HepG2 (cell line): ENCODE data around the gene NELFB. TPM values are rescaled to one million over a fixed set of nuclear protein-coding genes. Genes with fewer than 3 reads are reported as not detected.
A peak's percentile ranks its signal among the peaks of the same experiment; 100 is the strongest.

Source experiments
- E2F2 ChIP-seq: sonication (generic); formaldehyde crosslinking; IDR thresholded peaks from 2 replicates; pipeline ENCODE4 v1.4.0; 2020; ENCODE audit warnings: missing genetic modification reagents, borderline replicate concordance
- JDP2 ChIP-seq: sonication (generic); formaldehyde crosslinking; IDR thresholded peaks from 2 replicates; pipeline ENCODE4 v1.8.1; 2022; ENCODE audit warnings: missing genetic modification reagents, borderline replicate concordance
- MAZ ChIP-seq, 2 experiments: sonication (generic) in 1 of 2; formaldehyde crosslinking in 1 of 2; IDR thresholded peaks; 2 replicates each; pipeline versions ENCODE4 v1.5.0 to v1.6.1; 2012 to 2020; ENCODE audit warnings: low read depth in 2 of 2, mild to moderate bottlenecking in 2 of 2, borderline replicate concordance in 1 of 2, improper control_type of control experiment in 1 of 2, low read length in 1 of 2, missing genetic modification reagents in 1 of 2, moderate library complexity in 1 of 2
- STAT6 ChIP-seq: sonication (generic); formaldehyde crosslinking; IDR thresholded peaks from 2 replicates; pipeline ENCODE4 v1.4.0; 2020; ENCODE audit warnings: missing genetic modification reagents, mild to moderate bottlenecking, borderline replicate concordance
- ZBTB14 ChIP-seq: sonication (generic); formaldehyde crosslinking; IDR thresholded peaks from 2 replicates; pipeline ENCODE4 v1.4.0; 2020; ENCODE audit warnings: missing genetic modification reagents
- ZNF124 ChIP-seq: sonication (generic); formaldehyde crosslinking; IDR thresholded peaks from 2 replicates; pipeline ENCODE4 v1.4.0; 2020; ENCODE audit warnings: missing genetic modification reagents
- ZNF251 ChIP-seq: sonication (generic); formaldehyde crosslinking; IDR thresholded peaks from 2 replicates; pipeline ENCODE4 v1.9.0; 2021; ENCODE audit warnings: mild to moderate bottlenecking, missing genetic modification reagents
- ZNF530 ChIP-seq: sonication (generic); formaldehyde crosslinking; IDR thresholded peaks from 2 replicates; pipeline ENCODE4 v1.5.0; 2020; ENCODE audit warnings: low read depth, mild to moderate bottlenecking, missing genetic modification reagents
- ZNF574 ChIP-seq: sonication (generic); formaldehyde crosslinking; IDR thresholded peaks from 2 replicates; pipeline ENCODE4 v1.4.0; 2020; ENCODE audit warnings: missing genetic modification reagents
- ZNF839 ChIP-seq: sonication (generic); formaldehyde crosslinking; IDR thresholded peaks from 2 replicates; pipeline ENCODE4 v1.4.0; 2020; ENCODE audit warnings: missing genetic modification reagents, mild to moderate bottlenecking, borderline replicate concordance
- ZSCAN12 ChIP-seq: sonication (generic); formaldehyde crosslinking; IDR thresholded peaks from 2 replicates; pipeline ENCODE4 v1.9.0; 2021; ENCODE audit warnings: mild to moderate bottlenecking, missing genetic modification reagents
- polyA plus RNA-seq, 8 experiments: library from polyadenylated mRNA; depleted of rRNA in 3 of 8; stranded (reverse) in 7 of 8; unstranded in 1 of 8; fragments of >200 nt; fragmentation: Illumina TruSeq in 4 of 8; extraction: Trizol in 4 of 8; gene quantifications; 2 replicates each; pipeline versions ENCODE4 v1.2.1 to v1.2.3, GENCODE V29; 2011 to 2016; ENCODE audit warnings: low read depth in 4 of 8, missing spikeins in 1 of 8, mixed read lengths in 1 of 8; ENCODE audit not compliant: insufficient read depth in 1 of 8
- total RNA-seq, 5 experiments: library from RNA; depleted of rRNA; stranded (reverse); fragments of >200 nt; fragmentation: Illumina TruSeq; extraction: Trizol; gene quantifications; 2 replicates each; pipeline ENCODE4 v1.2.3, GENCODE V29; 2016; ENCODE audit warnings: low read depth in 1 of 5
- TF ChIP-seq, protein P1 (sequence below): sonication (generic); formaldehyde crosslinking; conservative IDR thresholded peaks from 2 replicates; pipeline ENCODE4 v1.4.0; 2020; ENCODE audit warnings: missing genetic modification reagents

Gene NELFB
- total and polyA plus RNA-seq, 2 of the 13 experiments (the other 11 are each of a cell fraction or from before 2014, with no cell fraction given): 26.5 to 45.8 TPM

GRCh38 chr9:137240841-137241489 lies 14.2 kb upstream of the NELFB start, which contains the start of gene TUBB4B (continued):
- TF ChIP-seq ZNF530 (CRISPR knock-in tag) (no peak), ZNF839 (CRISPR knock-in tag) (no peak), ZNF251 (CRISPR knock-in tag) (no peak), ZNF124 (CRISPR knock-in tag) (peak; percentile 76; the same call in 1 of the 2 replicates), ZNF574 (peak; percentile 63; the same call in 1 of the 2 replicates), JDP2 (peak; percentile 65), ZSCAN12 (CRISPR knock-in tag) (no peak), E2F2 (peak; percentile 86; the same call in 1 of the 2 replicates), MAZ (IDR thresholded peaks at IDR 0.05; ENCODE audit: borderline replicate concordance, low read depth, low read length) (peak; percentile 41; the same call in 1 of the 2 replicates), MAZ (CRISPR knock-in tag; IDR thresholded peaks at IDR 0.05; ENCODE audit: low read depth) (peak; percentile 52; the same call in 1 of the 2 replicates), ZBTB14 (CRISPR knock-in tag) (peak; percentile 31; the same call in 1 of the 2 replicates), STAT6 (no peak; the same call in 1 of the 2 replicates)
- TF ChIP-seq, protein P1, sequence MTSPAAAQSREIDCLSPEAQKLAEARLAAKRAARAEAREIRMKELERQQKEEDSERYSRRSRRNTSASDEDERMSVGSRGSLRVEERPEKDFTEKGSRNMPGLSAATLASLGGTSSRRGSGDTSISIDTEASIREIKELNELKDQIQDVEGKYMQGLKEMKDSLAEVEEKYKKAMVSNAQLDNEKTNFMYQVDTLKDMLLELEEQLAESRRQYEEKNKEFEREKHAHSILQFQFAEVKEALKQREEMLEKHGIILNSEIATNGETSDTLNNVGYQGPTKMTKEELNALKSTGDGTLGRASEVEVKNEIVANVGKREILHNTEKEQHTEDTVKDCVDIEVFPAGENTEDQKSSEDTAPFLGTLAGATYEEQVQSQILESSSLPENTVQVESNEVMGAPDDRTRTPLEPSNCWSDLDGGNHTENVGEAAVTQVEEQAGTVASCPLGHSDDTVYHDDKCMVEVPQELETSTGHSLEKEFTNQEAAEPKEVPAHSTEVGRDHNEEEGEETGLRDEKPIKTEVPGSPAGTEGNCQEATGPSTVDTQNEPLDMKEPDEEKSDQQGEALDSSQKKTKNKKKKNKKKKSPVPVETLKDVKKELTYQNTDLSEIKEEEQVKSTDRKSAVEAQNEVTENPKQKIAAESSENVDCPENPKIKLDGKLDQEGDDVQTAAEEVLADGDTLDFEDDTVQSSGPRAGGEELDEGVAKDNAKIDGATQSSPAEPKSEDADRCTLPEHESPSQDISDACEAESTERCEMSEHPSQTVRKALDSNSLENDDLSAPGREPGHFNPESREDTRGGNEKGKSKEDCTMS (CRISPR knock-in tag): no peak
